Measurements from ENCODE around the gene KLHL10.

GRCh38 chr17:41813152-41813680, 24.4 kb upstream of the KLHL10 start:
- TF ChIP-seq CTCF (IDR thresholded peaks at IDR 0.05 in 8 of 11, conservative IDR thresholded peaks at IDR 0.05 in 3 of 11): no peak
- no peak for TF ChIP-seq POLR2AphosphoS5 (IDR thresholded peaks at IDR 0.05)
- TF ChIP-seq POLR2A (IDR thresholded peaks at IDR 0.05): no peak
